Ovary (tissue), 9 donors: ENCODE measurements around the gene NENF. TPM values are rescaled to one million over a fixed set of nuclear protein-coding genes. Genes with fewer than 3 reads are reported as not detected.

ENCODE experiments used
- DNase-seq, 5 donors: peaks; one replicate each; pipeline ENCODE4 v3.0.0-alpha.2; 2019 to 2020
- H3K27ac ChIP-seq, 2 donors: fragments of 200-600 bp; one replicate each; pipeline versions ENCODE4 v1.5.1 to v1.8.0; 2019 to 2022
- H3K27me3 ChIP-seq: fragments of 200-600 bp; one replicate; pipeline ENCODE4 v1.8.0; 2022
- H3K36me3 ChIP-seq: fragments of 200-600 bp; sonication (generic); one replicate; pipeline ENCODE4 v1.5.1; 2019
- H3K4me1 ChIP-seq: one replicate; pipeline ENCODE4 v1.8.1; 2013; ENCODE audit warnings: mild to moderate bottlenecking, moderate library complexity; ENCODE audit not compliant: insufficient read depth
- H3K4me3 ChIP-seq: fragments of 200-600 bp; sonication (generic); one replicate; pipeline ENCODE4 v1.5.1; 2017
- H3K9me3 ChIP-seq, 2 donors: fragments of 200-600 bp in 1 of 2; sonication (generic) in 1 of 2; one replicate each; pipeline versions ENCODE4 v1.5.1 to v1.8.1; 2013 to 2019; ENCODE audit warnings: mild to moderate bottlenecking in 1 of 2, moderate library complexity in 1 of 2
- CTCF ChIP-seq, 3 donors: fragments of 450-650 bp in 2 of 3; fragments of 200-600 bp in 1 of 3; IDR thresholded peaks; one replicate each; pipeline versions ENCODE4 v1.5.1 to v1.8.0; 2016 to 2022; ENCODE audit warnings: antibody characterized with exemption in 3 of 3, mild to moderate bottlenecking in 1 of 3
- EP300 ChIP-seq: sonication (generic); formaldehyde crosslinking; IDR thresholded peaks from one replicate; pipeline ENCODE4 v1.6.1; 2017; ENCODE audit warnings: antibody characterized with exemption
- POLR2A ChIP-seq: fragments of 450-650 bp; IDR thresholded peaks from one replicate; pipeline ENCODE4 v1.6.1; 2017; ENCODE audit warnings: antibody characterized with exemption, mild to moderate bottlenecking, moderate library complexity
- WGBS, 3 donors: extraction: QIAGEN DNeasy Blood & Tissue Kit in 1 of 3; methylation state at CpG; one replicate each; pipeline versions ENCODE4 v1.1.5 to v1.1.7; 2013 to 2017; 5-methylcytosine and 5-hydroxymethylcytosine counted together
- intact Hi-C, 4 donors: fragments of 100-400 bp; cut with DNase I; formaldehyde crosslinking; loops; one replicate each; pipeline versions ENCODE4 v1.11.0 to v1.15.1; 2022 to 2023
- polyA plus RNA-seq, 2 donors: library from polyadenylated mRNA; stranded (reverse); fragments of 200-250 nt in 1 of 2; fragments of 350-450 nt in 1 of 2; fragmentation: Illumina TruSeq in 1 of 2; extraction: RNeasy Lipid Tissue Mini Kit (QIAGEN cat#74804) in 1 of 2; gene quantifications; one replicate each; pipeline ENCODE4 v1.2.3, GENCODE V29; 2013 to 2014
- total RNA-seq, 7 donors: library from RNA; depleted of rRNA in 2 of 7; stranded (reverse); fragments of >200 nt in 2 of 7; fragmentation: NEBNext Ultra II Directional in 3 of 7; extraction: Animal tissue kit (Norgen Biotek cat#: 25700) in 3 of 7; gene quantifications; one replicate each; pipeline versions ENCODE4 v1.1.0 to v1.2.4, GENCODE V29; 2016 to 2023
- donor health status: DM: no; HTN: no; CAD: no; lungs with moderate emphysema.
- donor health status: DM: no; HTN: no; CAD: no.
- donor health status: Bipolar disorder and iron deficiency.
- donor health status: DM: yes; HTN: yes; CAD: no.
- donor health status: DM: no; HTN: no; CAD: no.
- donor health status: DM: yes; HTN: yes; CAD: no.

Gene NENF
- total and polyA plus RNA-seq, 9 donors = 84.7 to 192 (median 102) TPM

- DNase-seq = no peak
- WGBS, 3 donors = 88 to 92% (median 88%) methylated on average over 13 of the region's 13 CpGs
- H3K27ac ChIP-seq = no peak overlapping the region
- no peaks in the 10 kb centered on the region for H3K4me1 ChIP-seq
- no peaks in the 10 kb centered on the region for H3K36me3 ChIP-seq
- no peak overlapping the region for H3K4me3 ChIP-seq
- H3K9me3 ChIP-seq = no peaks in the 10 kb centered on the region
- TF ChIP-seq POLR2A (no peak), CTCF (IDR thresholded peaks at IDR 0.05) (no peak), EP300 (no peak)
- intact Hi-C loops = loop anchor here in 1 of 4 donors (10.0 kb wide), 1 partner anchor 777 kb away; no protein-coding TSS in a partner anchor
- H3K27me3 ChIP-seq = no peaks in the 10 kb centered on the region
These were observed 29.4 kb downstream of the NENF start for GRCh38 chr1:212461916-212462660.

- no peak for TF ChIP-seq POLR2A
- no peak overlapping the region for H3K27ac ChIP-seq
- no peaks in the 10 kb centered on the region for H3K4me1 ChIP-seq
- WGBS, 3 donors = 66 to 73% (median 73%) methylated on average over 7 of the region's 7 CpGs
- H3K4me3 ChIP-seq = no peak overlapping the region
- H3K9me3 ChIP-seq = no peaks in the 10 kb centered on the region
- no peaks in the 10 kb centered on the region for H3K36me3 ChIP-seq
- no peaks in the 10 kb centered on the region for H3K27me3 ChIP-seq
- intact Hi-C loops = loop anchor here in 1 of 4 donors (10.0 kb wide), 1 partner anchor 779 kb away; no protein-coding TSS in a partner anchor
- no peak for DNase-seq
These were observed 31.0 kb downstream of the NENF start for GRCh38 chr1:212463565-212464285.

- no peak overlapping the region for H3K27ac ChIP-seq
- H3K27me3 ChIP-seq = no peaks in the 10 kb centered on the region
- intact Hi-C loops = loop anchor here in 1 of 4 donors (10.0 kb wide), 1 partner anchor 781 kb away; no protein-coding TSS in a partner anchor
- H3K4me1 ChIP-seq = peaks cover 3% of the 10 kb centered on the region
- DNase-seq = no peak
- H3K9me3 ChIP-seq = no peaks in the 10 kb centered on the region
- WGBS, 3 donors = 86 to 100% (median 97%) methylated on average over 7 of the region's 7 CpGs
- no peaks in the 10 kb centered on the region for H3K36me3 ChIP-seq
- no peak overlapping the region for H3K4me3 ChIP-seq
- TF ChIP-seq POLR2A = no peak
- no peak for TF ChIP-seq EP300
- TF ChIP-seq CTCF (IDR thresholded peaks at IDR 0.05) = no peak
These were observed 32.6 kb downstream of the NENF start for GRCh38 chr1:212465311-212465710.

GRCh38 chr1:212466437-212466836, 33.7 kb downstream of the NENF start:
- no peaks in the 10 kb centered on the region for H3K27me3 ChIP-seq
- peaks cover 4% of the 10 kb centered on the region for H3K4me1 ChIP-seq
- H3K36me3 ChIP-seq = no peaks in the 10 kb centered on the region
- H3K9me3 ChIP-seq = no peaks in the 10 kb centered on the region
- no peak overlapping the region for H3K4me3 ChIP-seq
- no peak for DNase-seq
- no peak overlapping the region for H3K27ac ChIP-seq
- intact Hi-C loops = loop anchor here in 1 of 4 donors (10.0 kb wide), 1 partner anchor 782 kb away; no protein-coding TSS in a partner anchor
- TF ChIP-seq EP300 = no peak
- no peak for TF ChIP-seq CTCF (IDR thresholded peaks at IDR 0.05)
- TF ChIP-seq POLR2A = no peak
- 88 to 91% (median 90%) methylated on average over 2 of the region's 2 CpGs for WGBS, 3 donors
